Smooth muscle cell (in vitro differentiated cells): ENCODE data around the gene ZFHX3. TPM values are rescaled to one million over a fixed set of nuclear protein-coding genes. Genes with fewer than 3 reads are reported as not detected.

Source experiments
- DNase-seq: peaks from one replicate; lab custom pipeline; 2025; ENCODE audit not compliant: unreplicated experiment; lab: John Stamatoyannopoulos, UW
- H2AFZ ChIP-seq: fragments of 200-600 bp; sonication (generic); 2 replicates; pipeline ENCODE4 v1.6.0; 2016; ENCODE audit warnings: antibody characterized with exemption, low read depth, mild to moderate bottlenecking
- H3F3A ChIP-seq: fragments of 200-600 bp; sonication (generic); 2 replicates; pipeline ENCODE4 v1.6.0; 2017; ENCODE audit warnings: antibody characterized with exemption, low read depth
- H3K27ac ChIP-seq: fragments of 200-600 bp; sonication (generic); 2 replicates; pipeline ENCODE4 v1.5.1; 2016; ENCODE audit warnings: low read depth, mild to moderate bottlenecking
- H3K27me3 ChIP-seq: fragments of 200-600 bp; sonication (generic); 2 replicates; pipeline ENCODE4 v1.6.1; 2016; ENCODE audit warnings: low read depth, mild to moderate bottlenecking
- H3K36me3 ChIP-seq: fragments of 200-600 bp; sonication (generic); 2 replicates; pipeline ENCODE4 v1.5.1; 2016; ENCODE audit warnings: low read depth
- H3K4me1 ChIP-seq: fragments of 200-600 bp; sonication (generic); 2 replicates; pipeline ENCODE4 v1.5.1; 2016; ENCODE audit warnings: low read depth
- H3K4me2 ChIP-seq: fragments of 200-600 bp; sonication (generic); 2 replicates; pipeline ENCODE4 v1.6.0; 2016; ENCODE audit warnings: mild to moderate bottlenecking
- H3K4me3 ChIP-seq: fragments of 200-600 bp; sonication (generic); 2 replicates; pipeline ENCODE4 v1.5.1; 2016; ENCODE audit warnings: mild to moderate bottlenecking
- H3K79me2 ChIP-seq: fragments of 200-600 bp; sonication (generic); 2 replicates; pipeline ENCODE4 v1.6.0; 2016; ENCODE audit warnings: low read depth, mild to moderate bottlenecking
- H3K9ac ChIP-seq: fragments of 200-600 bp; sonication (generic); 2 replicates; pipeline ENCODE4 v1.6.0; 2016; ENCODE audit warnings: low read depth
- H3K9me3 ChIP-seq: fragments of 200-600 bp; sonication (generic); replicated peaks from 2 replicates; pipeline ENCODE4 v1.5.1; 2016; ENCODE audit warnings: low read depth
- H4K20me1 ChIP-seq: fragments of 200-600 bp; sonication (generic); 2 replicates; pipeline ENCODE4 v1.6.0; 2016; ENCODE audit warnings: low read depth
- WGBS: methylation state at CpG from one replicate; pipeline ENCODE4 v1.1.7; 2016; ENCODE audit warnings: low lambda C conversion rate; 5-methylcytosine and 5-hydroxymethylcytosine counted together
- polyA plus RNA-seq: library from polyadenylated mRNA; unstranded; fragments of >200 nt; fragmentation: Nextera tagmentation; extraction: Ambion mirVana; gene quantifications from 2 replicates; pipeline ENCODE4 v1.2.1, GENCODE V29; 2016
- total RNA-seq: library from RNA; depleted of rRNA; stranded (reverse); fragments of >200 nt; gene quantifications from 2 replicates; pipeline ENCODE4 v1.2.3, GENCODE V29; 2014
- TF ChIP-seq, protein P1 (sequence below): fragments of 200-600 bp; sonication (generic); IDR thresholded peaks from 2 replicates; pipeline ENCODE4 v1.5.1; 2017; ENCODE audit warnings: borderline replicate concordance, mild to moderate bottlenecking, antibody characterized with exemption; ENCODE audit not compliant: insufficient read depth, poor library complexity, severe bottlenecking

The ZFHX3 gene
- total and polyA plus RNA-seq, 2 experiments from 2014 or later: 3.1 to 9.8 TPM

DNA sequence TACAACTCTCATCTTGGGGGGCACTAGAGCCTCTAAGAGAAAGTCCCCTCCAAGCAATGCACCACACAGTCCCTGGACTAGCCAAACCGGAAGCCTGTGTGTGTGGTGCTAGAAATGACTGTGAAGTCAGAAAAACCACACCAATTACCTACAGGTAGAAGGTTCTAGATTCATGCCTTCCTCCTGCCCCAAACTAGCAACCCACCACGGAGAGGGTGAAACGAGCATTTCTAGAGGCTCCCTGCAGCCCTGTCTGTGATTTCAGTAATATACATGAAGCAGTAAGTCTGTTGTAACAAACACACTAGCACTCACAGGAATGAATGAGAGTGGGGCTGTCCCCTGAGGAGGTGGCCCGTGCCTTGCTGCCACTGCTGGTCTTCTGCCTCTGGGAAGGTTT is 13.6 kb downstream of the ZFHX3 start:
- 15% methylated on average over 4 of the region's 4 CpGs for WGBS
- H3K4me2 ChIP-seq: peak overlapping the region; percentile 73
- no peaks in the 10 kb centered on the region for H3K9me3 ChIP-seq
- no peaks in the 10 kb centered on the region for H3K27me3 ChIP-seq
- H4K20me1 ChIP-seq: peaks cover 4% of the 10 kb centered on the region
- no peak overlapping the region for H3K9ac ChIP-seq
- H3K4me3 ChIP-seq: no peak overlapping the region
- peaks cover 75% of the 10 kb centered on the region for H3K4me1 ChIP-seq
- TF ChIP-seq, protein P1, sequence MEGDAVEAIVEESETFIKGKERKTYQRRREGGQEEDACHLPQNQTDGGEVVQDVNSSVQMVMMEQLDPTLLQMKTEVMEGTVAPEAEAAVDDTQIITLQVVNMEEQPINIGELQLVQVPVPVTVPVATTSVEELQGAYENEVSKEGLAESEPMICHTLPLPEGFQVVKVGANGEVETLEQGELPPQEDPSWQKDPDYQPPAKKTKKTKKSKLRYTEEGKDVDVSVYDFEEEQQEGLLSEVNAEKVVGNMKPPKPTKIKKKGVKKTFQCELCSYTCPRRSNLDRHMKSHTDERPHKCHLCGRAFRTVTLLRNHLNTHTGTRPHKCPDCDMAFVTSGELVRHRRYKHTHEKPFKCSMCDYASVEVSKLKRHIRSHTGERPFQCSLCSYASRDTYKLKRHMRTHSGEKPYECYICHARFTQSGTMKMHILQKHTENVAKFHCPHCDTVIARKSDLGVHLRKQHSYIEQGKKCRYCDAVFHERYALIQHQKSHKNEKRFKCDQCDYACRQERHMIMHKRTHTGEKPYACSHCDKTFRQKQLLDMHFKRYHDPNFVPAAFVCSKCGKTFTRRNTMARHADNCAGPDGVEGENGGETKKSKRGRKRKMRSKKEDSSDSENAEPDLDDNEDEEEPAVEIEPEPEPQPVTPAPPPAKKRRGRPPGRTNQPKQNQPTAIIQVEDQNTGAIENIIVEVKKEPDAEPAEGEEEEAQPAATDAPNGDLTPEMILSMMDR: no peak
- H2AFZ ChIP-seq: no peak overlapping the region
- H3F3A ChIP-seq: peaks cover 4% of the 10 kb centered on the region
- no peaks in the 10 kb centered on the region for H3K36me3 ChIP-seq
- no peak for DNase-seq
- peak overlapping the region; percentile 97 for H3K27ac ChIP-seq
- H3K79me2 ChIP-seq: peaks cover 55% of the 10 kb centered on the region

DNA sequence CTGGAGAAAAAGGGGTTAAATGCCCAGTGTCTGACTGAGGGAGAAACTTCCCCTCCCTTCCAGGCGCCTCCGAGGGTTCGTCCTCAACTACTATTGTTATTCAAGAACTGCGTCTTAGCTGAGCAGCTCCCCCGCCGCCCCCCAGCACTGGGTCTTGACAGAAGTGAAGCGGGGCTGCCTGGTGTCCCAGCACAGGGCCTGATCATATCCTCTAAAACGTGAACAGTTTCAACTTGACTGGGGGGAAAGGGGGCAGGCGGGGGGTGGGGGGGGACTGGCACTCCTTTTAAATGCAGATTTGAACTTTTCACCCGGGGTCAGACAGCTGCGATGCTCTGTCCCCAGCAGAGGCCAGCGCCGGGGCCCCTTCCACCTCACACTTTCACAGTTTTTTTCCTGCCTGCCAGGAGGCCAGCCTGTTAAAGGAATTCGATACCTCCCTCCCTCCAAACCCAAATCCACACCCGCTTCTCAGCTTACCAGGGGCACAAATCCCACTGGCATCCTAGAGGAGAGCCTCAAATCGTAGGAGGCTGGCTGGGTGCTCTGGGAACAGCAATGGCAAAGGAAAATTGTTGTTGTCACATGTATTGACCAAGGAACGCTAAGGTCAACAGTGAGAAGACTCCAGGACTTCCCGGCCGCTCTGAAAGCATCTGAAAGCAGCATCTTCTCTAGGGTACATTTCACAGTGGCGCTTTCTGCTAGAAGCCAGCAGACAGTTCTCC is 14.5 kb downstream of the ZFHX3 start:
- Histone ChIP-seq H3F3A (peaks cover 4% of the 10 kb centered on the region), H3K27me3 (no peaks in the 10 kb centered on the region), H4K20me1 (peaks cover 8% of the 10 kb centered on the region), H3K79me2 (peaks cover 55% of the 10 kb centered on the region), H3K9ac (peak overlapping the region; percentile 30), H3K4me1 (peaks cover 74% of the 10 kb centered on the region), H3K36me3 (no peaks in the 10 kb centered on the region), H2AFZ (no peak overlapping the region), H3K4me3 (no peak overlapping the region), H3K9me3 (no peaks in the 10 kb centered on the region), H3K27ac (peak overlapping the region; percentile 97), H3K4me2 (peak overlapping the region; percentile 73)
- no peak for DNase-seq
- 24% methylated on average over 20 of the region's 20 CpGs for WGBS
- TF ChIP-seq, protein P1: no peak

DNA sequence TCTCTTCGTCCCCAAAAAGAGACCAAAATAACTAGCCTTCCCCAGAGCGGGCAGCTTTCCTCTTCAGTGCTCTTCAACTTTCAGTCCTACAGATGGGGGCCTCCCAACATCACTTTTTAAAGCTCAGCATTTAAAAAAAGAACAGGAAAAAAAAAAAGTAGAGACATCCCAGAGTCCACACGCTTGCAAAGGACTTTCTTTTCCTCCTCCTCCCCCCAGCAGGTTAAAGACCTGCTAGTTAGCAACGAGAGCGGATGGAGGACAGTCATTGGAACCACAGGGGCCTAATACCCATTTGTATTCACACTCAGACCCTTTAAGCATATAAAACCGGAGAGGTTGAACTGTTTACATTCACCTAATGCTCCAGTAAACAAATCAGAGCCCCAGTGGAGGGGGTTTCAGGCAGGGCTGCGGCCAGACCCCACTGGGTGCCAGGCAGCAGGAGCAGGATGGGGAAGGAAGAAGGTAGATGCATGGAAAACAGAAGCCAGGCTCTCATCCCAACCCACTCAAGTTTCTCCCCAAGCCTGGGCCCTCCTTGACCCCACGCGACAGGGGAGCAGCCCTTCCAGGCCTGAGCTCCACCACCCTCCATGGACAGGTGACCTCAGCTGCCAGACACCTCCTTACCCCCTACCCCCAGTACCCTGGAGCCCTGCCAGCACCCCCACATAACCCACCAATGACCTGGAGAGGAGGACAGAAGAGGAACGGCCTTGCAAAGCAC is 15.2 kb downstream of the ZFHX3 start:
- TF ChIP-seq, protein P1: no peak
- 39% methylated on average over 10 of the region's 10 CpGs for WGBS
- peaks cover 66% of the 10 kb centered on the region for H3K4me1 ChIP-seq
- H3K79me2 ChIP-seq: peaks cover 60% of the 10 kb centered on the region
- peak overlapping the region; percentile 73 for H3K4me2 ChIP-seq
- no peak overlapping the region for H3K4me3 ChIP-seq
- H3K36me3 ChIP-seq: no peaks in the 10 kb centered on the region
- H3K9me3 ChIP-seq: no peaks in the 10 kb centered on the region
- no peak for DNase-seq
- H3K27ac ChIP-seq: peak overlapping the region; percentile 97
- peaks cover 13% of the 10 kb centered on the region for H4K20me1 ChIP-seq
- H3K27me3 ChIP-seq: no peaks in the 10 kb centered on the region
- no peak overlapping the region for H2AFZ ChIP-seq
- peaks cover 4% of the 10 kb centered on the region for H3F3A ChIP-seq
- H3K9ac ChIP-seq: peak overlapping the region; percentile 86
